Measurements from ENCODE around the gene FGD5. TPM values are rescaled to one million over a fixed set of nuclear protein-coding genes. Genes with fewer than 3 reads are reported as not detected.

The FGD5 gene
- total and polyA plus RNA-seq, 9 of the 15 experiments (the other 6 are each of a cell fraction or from before 2014, with no cell fraction given), result 0.18 TPM; not detected in 8

DNA sequence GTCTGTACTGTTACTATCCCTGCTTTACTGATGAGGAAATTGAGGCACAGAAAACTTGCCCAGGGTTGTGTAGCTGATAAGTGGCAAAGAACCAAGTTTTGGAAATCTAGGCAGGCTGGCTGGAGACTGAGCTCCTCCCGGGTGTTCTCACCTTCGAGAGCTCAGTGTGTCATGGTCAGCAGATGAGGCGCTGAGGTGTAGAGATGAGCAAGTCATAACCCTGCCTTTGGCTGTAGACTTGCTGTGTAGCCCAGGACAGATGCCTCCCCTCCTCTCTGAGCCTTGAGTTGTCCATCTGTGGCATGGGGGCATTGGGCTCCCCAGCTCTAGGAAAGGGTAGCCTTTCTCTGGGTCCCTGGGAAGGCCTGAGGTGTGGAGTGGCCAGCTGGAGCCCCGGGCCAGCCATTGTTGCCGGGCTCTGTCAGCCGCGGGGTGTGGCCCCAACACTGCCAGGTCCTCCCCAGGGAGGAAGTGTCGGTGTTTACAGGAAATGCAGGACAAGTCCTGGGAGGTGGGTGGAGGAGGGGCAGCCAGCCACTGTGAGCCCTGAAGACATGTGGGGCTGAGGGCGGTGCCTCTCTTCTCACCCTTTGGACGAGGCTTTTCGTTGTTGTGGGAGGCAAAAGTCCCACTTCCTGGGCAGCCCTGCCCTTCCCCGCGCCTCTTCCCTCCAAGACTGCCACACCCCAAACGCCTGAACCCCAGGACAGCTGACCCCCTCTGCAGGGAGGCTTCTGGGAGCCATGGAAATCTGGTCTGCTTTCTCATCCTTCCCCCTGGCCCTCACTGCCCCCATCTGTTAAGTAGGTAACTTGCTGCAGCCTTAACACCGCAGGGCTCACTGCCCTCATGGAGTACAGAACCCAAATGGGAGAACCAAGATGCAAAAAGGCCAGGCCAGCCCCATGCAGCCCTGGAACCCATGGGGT is 29.1 kb downstream of the FGD5 start (continued):
- TF ChIP-seq, protein P1, sequence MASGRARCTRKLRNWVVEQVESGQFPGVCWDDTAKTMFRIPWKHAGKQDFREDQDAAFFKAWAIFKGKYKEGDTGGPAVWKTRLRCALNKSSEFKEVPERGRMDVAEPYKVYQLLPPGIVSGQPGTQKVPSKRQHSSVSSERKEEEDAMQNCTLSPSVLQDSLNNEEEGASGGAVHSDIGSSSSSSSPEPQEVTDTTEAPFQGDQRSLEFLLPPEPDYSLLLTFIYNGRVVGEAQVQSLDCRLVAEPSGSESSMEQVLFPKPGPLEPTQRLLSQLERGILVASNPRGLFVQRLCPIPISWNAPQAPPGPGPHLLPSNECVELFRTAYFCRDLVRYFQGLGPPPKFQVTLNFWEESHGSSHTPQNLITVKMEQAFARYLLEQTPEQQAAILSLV (tag; IDR thresholded peaks at IDR 0.05), result no peak
- TF ChIP-seq EZH2 (IDR thresholded peaks at IDR 0.05; ENCODE audit: borderline replicate concordance, low read depth, low read length), result no peak
- TF ChIP-seq, protein P2, sequence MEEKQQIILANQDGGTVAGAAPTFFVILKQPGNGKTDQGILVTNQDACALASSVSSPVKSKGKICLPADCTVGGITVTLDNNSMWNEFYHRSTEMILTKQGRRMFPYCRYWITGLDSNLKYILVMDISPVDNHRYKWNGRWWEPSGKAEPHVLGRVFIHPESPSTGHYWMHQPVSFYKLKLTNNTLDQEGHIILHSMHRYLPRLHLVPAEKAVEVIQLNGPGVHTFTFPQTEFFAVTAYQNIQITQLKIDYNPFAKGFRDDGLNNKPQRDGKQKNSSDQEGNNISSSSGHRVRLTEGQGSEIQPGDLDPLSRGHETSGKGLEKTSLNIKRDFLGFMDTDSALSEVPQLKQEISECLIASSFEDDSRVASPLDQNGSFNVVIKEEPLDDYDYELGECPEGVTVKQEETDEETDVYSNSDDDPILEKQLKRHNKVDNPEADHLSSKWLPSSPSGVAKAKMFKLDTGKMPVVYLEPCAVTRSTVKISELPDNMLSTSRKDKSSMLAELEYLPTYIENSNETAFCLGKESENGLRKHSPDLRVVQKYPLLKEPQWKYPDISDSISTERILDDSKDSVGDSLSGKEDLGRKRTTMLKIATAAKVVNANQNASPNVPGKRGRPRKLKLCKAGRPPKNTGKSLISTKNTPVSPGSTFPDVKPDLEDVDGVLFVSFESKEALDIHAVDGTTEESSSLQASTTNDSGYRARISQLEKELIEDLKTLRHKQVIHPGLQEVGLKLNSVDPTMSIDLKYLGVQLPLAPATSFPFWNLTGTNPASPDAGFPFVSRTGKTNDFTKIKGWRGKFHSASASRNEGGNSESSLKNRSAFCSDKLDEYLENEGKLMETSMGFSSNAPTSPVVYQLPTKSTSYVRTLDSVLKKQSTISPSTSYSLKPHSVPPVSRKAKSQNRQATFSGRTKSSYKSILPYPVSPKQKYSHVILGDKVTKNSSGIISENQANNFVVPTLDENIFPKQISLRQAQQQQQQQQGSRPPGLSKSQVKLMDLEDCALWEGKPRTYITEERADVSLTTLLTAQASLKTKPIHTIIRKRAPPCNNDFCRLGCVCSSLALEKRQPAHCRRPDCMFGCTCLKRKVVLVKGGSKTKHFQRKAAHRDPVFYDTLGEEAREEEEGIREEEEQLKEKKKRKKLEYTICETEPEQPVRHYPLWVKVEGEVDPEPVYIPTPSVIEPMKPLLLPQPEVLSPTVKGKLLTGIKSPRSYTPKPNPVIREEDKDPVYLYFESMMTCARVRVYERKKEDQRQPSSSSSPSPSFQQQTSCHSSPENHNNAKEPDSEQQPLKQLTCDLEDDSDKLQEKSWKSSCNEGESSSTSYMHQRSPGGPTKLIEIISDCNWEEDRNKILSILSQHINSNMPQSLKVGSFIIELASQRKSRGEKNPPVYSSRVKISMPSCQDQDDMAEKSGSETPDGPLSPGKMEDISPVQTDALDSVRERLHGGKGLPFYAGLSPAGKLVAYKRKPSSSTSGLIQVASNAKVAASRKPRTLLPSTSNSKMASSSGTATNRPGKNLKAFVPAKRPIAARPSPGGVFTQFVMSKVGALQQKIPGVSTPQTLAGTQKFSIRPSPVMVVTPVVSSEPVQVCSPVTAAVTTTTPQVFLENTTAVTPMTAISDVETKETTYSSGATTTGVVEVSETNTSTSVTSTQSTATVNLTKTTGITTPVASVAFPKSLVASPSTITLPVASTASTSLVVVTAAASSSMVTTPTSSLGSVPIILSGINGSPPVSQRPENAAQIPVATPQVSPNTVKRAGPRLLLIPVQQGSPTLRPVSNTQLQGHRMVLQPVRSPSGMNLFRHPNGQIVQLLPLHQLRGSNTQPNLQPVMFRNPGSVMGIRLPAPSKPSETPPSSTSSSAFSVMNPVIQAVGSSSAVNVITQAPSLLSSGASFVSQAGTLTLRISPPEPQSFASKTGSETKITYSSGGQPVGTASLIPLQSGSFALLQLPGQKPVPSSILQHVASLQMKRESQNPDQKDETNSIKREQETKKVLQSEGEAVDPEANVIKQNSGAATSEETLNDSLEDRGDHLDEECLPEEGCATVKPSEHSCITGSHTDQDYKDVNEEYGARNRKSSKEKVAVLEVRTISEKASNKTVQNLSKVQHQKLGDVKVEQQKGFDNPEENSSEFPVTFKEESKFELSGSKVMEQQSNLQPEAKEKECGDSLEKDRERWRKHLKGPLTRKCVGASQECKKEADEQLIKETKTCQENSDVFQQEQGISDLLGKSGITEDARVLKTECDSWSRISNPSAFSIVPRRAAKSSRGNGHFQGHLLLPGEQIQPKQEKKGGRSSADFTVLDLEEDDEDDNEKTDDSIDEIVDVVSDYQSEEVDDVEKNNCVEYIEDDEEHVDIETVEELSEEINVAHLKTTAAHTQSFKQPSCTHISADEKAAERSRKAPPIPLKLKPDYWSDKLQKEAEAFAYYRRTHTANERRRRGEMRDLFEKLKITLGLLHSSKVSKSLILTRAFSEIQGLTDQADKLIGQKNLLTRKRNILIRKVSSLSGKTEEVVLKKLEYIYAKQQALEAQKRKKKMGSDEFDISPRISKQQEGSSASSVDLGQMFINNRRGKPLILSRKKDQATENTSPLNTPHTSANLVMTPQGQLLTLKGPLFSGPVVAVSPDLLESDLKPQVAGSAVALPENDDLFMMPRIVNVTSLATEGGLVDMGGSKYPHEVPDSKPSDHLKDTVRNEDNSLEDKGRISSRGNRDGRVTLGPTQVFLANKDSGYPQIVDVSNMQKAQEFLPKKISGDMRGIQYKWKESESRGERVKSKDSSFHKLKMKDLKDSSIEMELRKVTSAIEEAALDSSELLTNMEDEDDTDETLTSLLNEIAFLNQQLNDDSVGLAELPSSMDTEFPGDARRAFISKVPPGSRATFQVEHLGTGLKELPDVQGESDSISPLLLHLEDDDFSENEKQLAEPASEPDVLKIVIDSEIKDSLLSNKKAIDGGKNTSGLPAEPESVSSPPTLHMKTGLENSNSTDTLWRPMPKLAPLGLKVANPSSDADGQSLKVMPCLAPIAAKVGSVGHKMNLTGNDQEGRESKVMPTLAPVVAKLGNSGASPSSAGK (IDR thresholded peaks at IDR 0.05), result peak; percentile 94
- peak; percentile 45 for TF ChIP-seq PHF20 (IDR thresholded peaks at IDR 0.05; ENCODE audit: partially characterized antibody)
- peak in 2 of 3 experiments; percentile 76 to 85 for TF ChIP-seq YY1 (IDR thresholded peaks at IDR 0.05; ENCODE audit: borderline replicate concordance in 1 of 3, control insufficient read depth in 1 of 3, extremely low read depth in 1 of 3, insufficient read depth in 3 of 3, insufficient read length in 1 of 3, insufficient replicate concordance in 2 of 3, low read depth in 1 of 3, low read length in 2 of 3)
- 0 out of 4 replicates have a peak, but pooled peaks of 1 of the 2 experiments have one; percentile 19 for TF ChIP-seq HDAC1 (IDR thresholded peaks at IDR 0.05)
- no peak for TF ChIP-seq TBL1XR1 (IDR thresholded peaks at IDR 0.05; ENCODE audit: low read length in 2 of 2)
- TF ChIP-seq, protein P3, sequence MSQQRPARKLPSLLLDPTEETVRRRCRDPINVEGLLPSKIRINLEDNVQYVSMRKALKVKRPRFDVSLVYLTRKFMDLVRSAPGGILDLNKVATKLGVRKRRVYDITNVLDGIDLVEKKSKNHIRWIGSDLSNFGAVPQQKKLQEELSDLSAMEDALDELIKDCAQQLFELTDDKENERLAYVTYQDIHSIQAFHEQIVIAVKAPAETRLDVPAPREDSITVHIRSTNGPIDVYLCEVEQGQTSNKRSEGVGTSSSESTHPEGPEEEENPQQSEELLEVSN (IDR thresholded peaks at IDR 0.05; ENCODE audit: borderline replicate concordance in 1 of 2, extremely low read depth in 1 of 2, insufficient read depth in 1 of 2, insufficient read length in 1 of 2, low read depth in 1 of 2, low read length in 1 of 2, poor library complexity in 1 of 2, severe bottlenecking in 1 of 2), result peak; percentile 77 to 81
- TF ChIP-seq JUND (IDR thresholded peaks at IDR 0.05; ENCODE audit: borderline replicate concordance, low read depth, low read length), result 0 out of 2 replicates have a peak, but pooled peaks have one; percentile 8
- TF ChIP-seq JUND (tag; IDR thresholded peaks at IDR 0.05; ENCODE audit: borderline replicate concordance, low read depth, low read length), result no peak

Measured in K562 (cell line).